ENCODE data around the gene ITPR1.

The ITPR1 gene

DNA sequence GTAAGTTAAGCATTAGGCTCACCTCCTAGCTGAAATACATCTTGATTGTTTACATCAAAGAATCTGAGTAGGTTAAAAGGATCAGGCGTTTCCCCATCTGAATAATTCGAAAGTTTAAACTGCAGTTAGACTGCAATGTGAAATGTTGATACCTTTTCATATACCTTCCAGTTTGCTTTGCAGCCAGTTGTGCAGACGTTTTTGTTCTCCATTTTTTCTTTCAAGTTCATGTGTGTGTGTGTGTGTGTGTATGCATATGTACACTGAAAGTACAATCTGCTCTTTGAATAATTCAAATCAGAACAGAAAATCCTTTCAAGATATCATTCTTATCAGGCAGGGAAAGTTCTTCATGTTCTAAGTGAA, 2.9 kb downstream of the ITPR1 start:
- no peaks in the 10 kb centered on the region for H3K27me3 ChIP-seq (ENCODE audit: insufficient read depth, low read length, poor library complexity, severe bottlenecking)
- H3K4me3 ChIP-seq (ENCODE audit: low read length, poor library complexity, severe bottlenecking): peak overlapping the region; percentile 92
- peaks cover 66% of the 10 kb centered on the region for H3K79me2 ChIP-seq (ENCODE audit: insufficient read depth, low read length)
- H3K9me3 ChIP-seq (ENCODE audit: insufficient read depth, low read depth, low read length): no peaks in the 10 kb centered on the region
- peak overlapping the region; percentile 88 for H3K4me2 ChIP-seq (ENCODE audit: low read depth, low read length, poor library complexity, severe bottlenecking)
- H2AFZ ChIP-seq (ENCODE audit: low read length): no peak overlapping the region
- no peaks in the 10 kb centered on the region for H4K20me1 ChIP-seq (ENCODE audit: insufficient read depth, low read length, poor library complexity, severe bottlenecking)
- H3K4me1 ChIP-seq (ENCODE audit: insufficient read depth, low read length, poor library complexity, severe bottlenecking): peaks cover 48% of the 10 kb centered on the region
- no peaks in the 10 kb centered on the region for H3F3A ChIP-seq (ENCODE audit: low read depth)
- peaks cover 3% of the 10 kb centered on the region; the same call in 1 of the 2 replicates for H3K36me3 ChIP-seq (ENCODE audit: insufficient read depth, low read length)
- peak overlapping the region; percentile 78 for H3K9ac ChIP-seq (ENCODE audit: low read depth, low read length, poor library complexity, severe bottlenecking)
- no peaks in the 10 kb centered on the region for H3K9me2 ChIP-seq (replicated peaks; ENCODE audit: low read depth, low read length)
- TF ChIP-seq, protein P1, sequence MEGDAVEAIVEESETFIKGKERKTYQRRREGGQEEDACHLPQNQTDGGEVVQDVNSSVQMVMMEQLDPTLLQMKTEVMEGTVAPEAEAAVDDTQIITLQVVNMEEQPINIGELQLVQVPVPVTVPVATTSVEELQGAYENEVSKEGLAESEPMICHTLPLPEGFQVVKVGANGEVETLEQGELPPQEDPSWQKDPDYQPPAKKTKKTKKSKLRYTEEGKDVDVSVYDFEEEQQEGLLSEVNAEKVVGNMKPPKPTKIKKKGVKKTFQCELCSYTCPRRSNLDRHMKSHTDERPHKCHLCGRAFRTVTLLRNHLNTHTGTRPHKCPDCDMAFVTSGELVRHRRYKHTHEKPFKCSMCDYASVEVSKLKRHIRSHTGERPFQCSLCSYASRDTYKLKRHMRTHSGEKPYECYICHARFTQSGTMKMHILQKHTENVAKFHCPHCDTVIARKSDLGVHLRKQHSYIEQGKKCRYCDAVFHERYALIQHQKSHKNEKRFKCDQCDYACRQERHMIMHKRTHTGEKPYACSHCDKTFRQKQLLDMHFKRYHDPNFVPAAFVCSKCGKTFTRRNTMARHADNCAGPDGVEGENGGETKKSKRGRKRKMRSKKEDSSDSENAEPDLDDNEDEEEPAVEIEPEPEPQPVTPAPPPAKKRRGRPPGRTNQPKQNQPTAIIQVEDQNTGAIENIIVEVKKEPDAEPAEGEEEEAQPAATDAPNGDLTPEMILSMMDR (conservative IDR thresholded peaks at IDR 0.05; ENCODE audit: low read length): no peak
- no peak for TF ChIP-seq EZH2phosphoT487 (IDR thresholded peaks at IDR 0.05; ENCODE audit: borderline replicate concordance)

DNA sequence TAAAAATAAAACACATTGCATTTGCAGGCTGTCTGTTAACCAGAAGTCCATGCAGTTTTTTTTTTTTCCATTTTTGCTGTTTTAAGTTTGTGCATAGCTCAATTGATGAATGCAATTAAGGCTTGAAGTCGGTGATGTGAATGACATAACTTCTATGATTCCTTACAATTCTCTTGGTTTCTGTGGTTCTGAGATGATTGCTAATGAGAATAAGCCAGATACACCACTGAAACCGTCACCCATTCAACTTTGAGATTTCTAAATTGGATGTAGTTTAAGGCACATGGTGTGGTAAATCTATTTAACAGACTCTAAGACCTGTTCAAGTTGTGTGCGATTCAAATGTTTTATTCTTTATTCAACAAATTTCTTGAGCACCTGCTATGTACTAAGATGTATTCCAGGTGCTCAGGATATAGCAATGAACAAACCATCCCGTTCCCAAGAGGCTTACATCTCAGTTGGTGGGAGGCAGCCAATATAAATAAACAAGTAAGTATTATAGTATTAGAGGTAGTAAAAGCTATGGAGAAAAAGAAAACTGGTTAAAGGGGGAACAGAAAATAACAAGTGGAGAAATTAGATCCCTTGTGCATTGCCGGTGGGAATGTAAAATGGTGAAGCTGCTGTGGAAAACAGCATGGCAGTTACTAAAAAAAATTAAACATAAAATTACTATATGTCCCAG, 4.0 kb downstream of the ITPR1 start:
- H3K4me3 ChIP-seq (ENCODE audit: low read length, poor library complexity, severe bottlenecking): peak overlapping the region; percentile 92
- H3K4me1 ChIP-seq (ENCODE audit: insufficient read depth, low read length, poor library complexity, severe bottlenecking): peaks cover 41% of the 10 kb centered on the region

DNA sequence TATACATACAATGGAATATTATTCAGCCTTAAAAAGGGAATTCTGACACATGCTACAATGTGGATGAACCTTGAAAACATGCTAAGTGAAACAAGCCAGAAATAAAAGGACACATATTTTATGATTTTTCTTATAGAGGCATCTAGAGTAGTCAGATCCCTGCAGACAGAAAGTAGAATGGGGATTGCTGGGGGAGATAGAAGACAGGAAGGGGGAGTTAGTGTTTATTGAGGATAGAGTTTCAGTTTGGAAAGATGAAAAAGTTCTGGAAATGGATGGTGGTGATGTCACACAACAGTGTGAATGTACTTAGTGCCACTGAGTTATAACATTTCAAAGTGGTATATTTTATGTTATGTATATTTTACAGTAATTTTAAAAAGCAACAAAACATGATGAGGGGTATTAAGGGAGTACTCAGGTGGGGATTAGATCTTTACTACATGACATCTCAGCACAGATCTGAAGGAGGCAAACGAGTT, 4.7 kb downstream of the ITPR1 start:
- Histone ChIP-seq H2AFZ (ENCODE audit: low read length) (no peak overlapping the region), H3F3A (ENCODE audit: low read depth) (no peaks in the 10 kb centered on the region), H3K4me3 (ENCODE audit: low read length, poor library complexity, severe bottlenecking) (no peak overlapping the region), H4K20me1 (ENCODE audit: insufficient read depth, low read length, poor library complexity, severe bottlenecking) (no peaks in the 10 kb centered on the region), H3K27me3 (ENCODE audit: insufficient read depth, low read length, poor library complexity, severe bottlenecking) (no peaks in the 10 kb centered on the region), H3K4me2 (ENCODE audit: low read depth, low read length, poor library complexity, severe bottlenecking) (peak overlapping the region; percentile 23), H3K79me2 (ENCODE audit: insufficient read depth, low read length) (peaks cover 77% of the 10 kb centered on the region), H3K9me2 (replicated peaks; ENCODE audit: low read depth, low read length) (no peaks in the 10 kb centered on the region), H3K9me3 (ENCODE audit: insufficient read depth, low read depth, low read length) (no peaks in the 10 kb centered on the region), H3K36me3 (ENCODE audit: insufficient read depth, low read length) (peaks cover 3% of the 10 kb centered on the region; the same call in 1 of the 2 replicates), H3K4me1 (ENCODE audit: insufficient read depth, low read length, poor library complexity, severe bottlenecking) (peaks cover 38% of the 10 kb centered on the region), H3K9ac (ENCODE audit: low read depth, low read length, poor library complexity, severe bottlenecking) (no peak overlapping the region)
- TF ChIP-seq, protein P1 (conservative IDR thresholded peaks at IDR 0.05; ENCODE audit: low read length): no peak
- TF ChIP-seq EZH2phosphoT487 (IDR thresholded peaks at IDR 0.05; ENCODE audit: borderline replicate concordance): no peak

More for the DNA sequence above, 4.0 kb downstream of the ITPR1 start:
- no peaks in the 10 kb centered on the region for H3F3A ChIP-seq (ENCODE audit: low read depth)
- no peaks in the 10 kb centered on the region for H3K9me3 ChIP-seq (ENCODE audit: insufficient read depth, low read depth, low read length)
- H4K20me1 ChIP-seq (ENCODE audit: insufficient read depth, low read length, poor library complexity, severe bottlenecking): no peaks in the 10 kb centered on the region
- H3K4me2 ChIP-seq (ENCODE audit: low read depth, low read length, poor library complexity, severe bottlenecking): peak overlapping the region; percentile 88
- H3K79me2 ChIP-seq (ENCODE audit: insufficient read depth, low read length): peaks cover 76% of the 10 kb centered on the region
- no peak overlapping the region for H2AFZ ChIP-seq (ENCODE audit: low read length)
- peaks cover 3% of the 10 kb centered on the region; the same call in 1 of the 2 replicates for H3K36me3 ChIP-seq (ENCODE audit: insufficient read depth, low read length)
- H3K9me2 ChIP-seq (replicated peaks; ENCODE audit: low read depth, low read length): no peaks in the 10 kb centered on the region
- TF ChIP-seq EZH2phosphoT487 (IDR thresholded peaks at IDR 0.05; ENCODE audit: borderline replicate concordance): no peak
- TF ChIP-seq, protein P1 (conservative IDR thresholded peaks at IDR 0.05; ENCODE audit: low read length): no peak
- peak overlapping the region; percentile 78 for H3K9ac ChIP-seq (ENCODE audit: low read depth, low read length, poor library complexity, severe bottlenecking)
- no peaks in the 10 kb centered on the region for H3K27me3 ChIP-seq (ENCODE audit: insufficient read depth, low read length, poor library complexity, severe bottlenecking)

All from Loucy (cell line).